Loucy (cell line): ENCODE measurements around the gene ERC1.

Experiments used
- H2AFZ ChIP-seq: fragments of 200-600 bp; sonication (generic); 2 replicates; pipeline ENCODE4 v1.6.0; 2016; ENCODE audit warnings: antibody characterized with exemption, mild to moderate bottlenecking, low read length, moderate library complexity
- H3F3A ChIP-seq: fragments of 200-600 bp; 2 replicates; pipeline ENCODE4 v1.6.0; 2016; ENCODE audit warnings: antibody characterized with exemption, low read depth, mild to moderate bottlenecking
- H3K27me3 ChIP-seq: fragments of 200-600 bp; sonication (generic); 2 replicates; pipeline ENCODE4 v1.6.1; 2014; ENCODE audit warnings: low read length, mild to moderate bottlenecking; ENCODE audit not compliant: insufficient read depth, poor library complexity, severe bottlenecking
- H3K36me3 ChIP-seq: fragments of 200-600 bp; sonication (generic); 2 replicates; pipeline ENCODE4 v1.6.1; 2016; ENCODE audit warnings: low read length; ENCODE audit not compliant: insufficient read depth
- H3K4me1 ChIP-seq: fragments of 200-600 bp; sonication (generic); 2 replicates; pipeline ENCODE4 v1.5.1; 2014; ENCODE audit warnings: low read length, mild to moderate bottlenecking; ENCODE audit not compliant: insufficient read depth, poor library complexity, severe bottlenecking
- H3K4me2 ChIP-seq: fragments of 200-600 bp; sonication (generic); 2 replicates; pipeline ENCODE4 v1.6.0; 2014; ENCODE audit warnings: antibody characterized with exemption, low read length, low read depth, mild to moderate bottlenecking; ENCODE audit not compliant: poor library complexity, severe bottlenecking
- H3K4me3 ChIP-seq: fragments of 200-600 bp; sonication (generic); 2 replicates; pipeline ENCODE4 v1.5.1; 2014; ENCODE audit warnings: low read length, mild to moderate bottlenecking, mixed read lengths; ENCODE audit not compliant: poor library complexity, severe bottlenecking
- H3K79me2 ChIP-seq: fragments of 200-600 bp; sonication (generic); 2 replicates; pipeline ENCODE4 v1.6.1; 2014; ENCODE audit warnings: low read length; ENCODE audit not compliant: insufficient read depth
- H3K9ac ChIP-seq: fragments of 200-600 bp; sonication (generic); 2 replicates; pipeline ENCODE4 v1.6.0; 2014; ENCODE audit warnings: mild to moderate bottlenecking, low read depth, low read length, moderate library complexity; ENCODE audit not compliant: poor library complexity, severe bottlenecking
- H3K9me2 ChIP-seq: fragments of 200-600 bp; sonication (generic); replicated peaks from 2 replicates; pipeline ENCODE4 v1.6.1; 2016; ENCODE audit warnings: low read depth, low read length, mixed read lengths
- H3K9me3 ChIP-seq: fragments of 200-600 bp; sonication (generic); 2 replicates; pipeline ENCODE4 v1.6.1; 2014; ENCODE audit warnings: mild to moderate bottlenecking, antibody characterized with exemption, low read length, low read depth; ENCODE audit not compliant: insufficient read depth
- H4K20me1 ChIP-seq: fragments of 200-600 bp; sonication (generic); 2 replicates; pipeline ENCODE4 v1.6.0; 2014; ENCODE audit warnings: antibody characterized with exemption, low read length, mild to moderate bottlenecking; ENCODE audit not compliant: insufficient read depth, poor library complexity, severe bottlenecking
- CTCF ChIP-seq: fragments of 200-600 bp; sonication (generic); conservative IDR thresholded peaks from 2 replicates; pipeline ENCODE4 v1.5.1; 2014; ENCODE audit warnings: mild to moderate bottlenecking, antibody characterized with exemption, low read length
- EZH2phosphoT487 ChIP-seq: fragments of 200-600 bp; IDR thresholded peaks from 2 replicates; pipeline ENCODE4 v1.6.1; 2018; ENCODE audit warnings: antibody characterized with exemption, mild to moderate bottlenecking, moderate library complexity, borderline replicate concordance

ERC1 gene

GRCh38 chr12:1533205-1533601 lies 542.2 kb downstream of the ERC1 start:
- TF ChIP-seq CTCF (peak; percentile 43; the same call in 1 of the 2 replicates), EZH2phosphoT487 (no peak)
- Histone ChIP-seq H3K27me3 (no peaks in the 10 kb centered on the region), H3K36me3 (no peaks in the 10 kb centered on the region), H3K79me2 (no peaks in the 10 kb centered on the region), H3F3A (no peaks in the 10 kb centered on the region), H3K4me1 (peaks cover 41% of the 10 kb centered on the region), H4K20me1 (no peaks in the 10 kb centered on the region), H3K4me3 (peak overlapping the region; percentile 79), H3K9ac (peak overlapping the region; percentile 67), H3K4me2 (peak overlapping the region; percentile 94), H3K9me3 (no peaks in the 10 kb centered on the region), H2AFZ (peak overlapping the region; percentile 89; the same call in 1 of the 2 replicates), H3K9me2 (no peaks in the 10 kb centered on the region)

GRCh38 chr12:1533602-1534304 lies 542.7 kb downstream of the ERC1 start:
- H3K4me3 ChIP-seq: peak overlapping the region; percentile 79
- no peaks in the 10 kb centered on the region for H3K9me2 ChIP-seq
- TF ChIP-seq CTCF: no peak
- H3F3A ChIP-seq: no peaks in the 10 kb centered on the region
- peak overlapping the region; percentile 89 for H2AFZ ChIP-seq
- no peaks in the 10 kb centered on the region for H3K9me3 ChIP-seq
- H3K4me1 ChIP-seq: peaks cover 41% of the 10 kb centered on the region
- peak overlapping the region; percentile 94 for H3K4me2 ChIP-seq
- H3K9ac ChIP-seq: peak overlapping the region; percentile 67
- H4K20me1 ChIP-seq: no peaks in the 10 kb centered on the region
- no peaks in the 10 kb centered on the region for H3K36me3 ChIP-seq
- H3K27me3 ChIP-seq: no peaks in the 10 kb centered on the region
- H3K79me2 ChIP-seq: no peaks in the 10 kb centered on the region

- H3F3A ChIP-seq: no peaks in the 10 kb centered on the region
- peak overlapping the region; percentile 94 for H3K4me2 ChIP-seq
- H3K9ac ChIP-seq: peak overlapping the region; percentile 67
- no peaks in the 10 kb centered on the region for H3K27me3 ChIP-seq
- no peaks in the 10 kb centered on the region for H3K79me2 ChIP-seq
- no peaks in the 10 kb centered on the region for H3K9me3 ChIP-seq
- no peaks in the 10 kb centered on the region for H4K20me1 ChIP-seq
- peak overlapping the region; percentile 79 for H3K4me3 ChIP-seq
- H2AFZ ChIP-seq: peak overlapping the region; percentile 8; the same call in 1 of the 2 replicates
- H3K9me2 ChIP-seq: no peaks in the 10 kb centered on the region
- H3K36me3 ChIP-seq: no peaks in the 10 kb centered on the region
- H3K4me1 ChIP-seq: peaks cover 41% of the 10 kb centered on the region
- TF ChIP-seq EZH2phosphoT487: no peak
These were observed 543.7 kb downstream of the ERC1 start for GRCh38 chr12:1534748-1535147.

GRCh38 chr12:1536817-1537216 lies 545.8 kb downstream of the ERC1 start:
- H3K36me3 ChIP-seq: no peaks in the 10 kb centered on the region
- H3K9me3 ChIP-seq: no peaks in the 10 kb centered on the region

More at GRCh38 chr12:1536817-1537216, 545.8 kb downstream of the ERC1 start:
- TF ChIP-seq EZH2phosphoT487 (no peak), CTCF (no peak)
- H4K20me1 ChIP-seq: no peaks in the 10 kb centered on the region
- no peaks in the 10 kb centered on the region for H3K27me3 ChIP-seq
- H3K9ac ChIP-seq: no peak overlapping the region
- H3K79me2 ChIP-seq: no peaks in the 10 kb centered on the region
- no peak overlapping the region for H2AFZ ChIP-seq
- H3F3A ChIP-seq: no peaks in the 10 kb centered on the region
- H3K4me1 ChIP-seq: peaks cover 41% of the 10 kb centered on the region
- no peak overlapping the region for H3K4me3 ChIP-seq
- no peak overlapping the region for H3K4me2 ChIP-seq
- no peaks in the 10 kb centered on the region for H3K9me2 ChIP-seq
